WTC11 (cell line): ENCODE results near the gene MIPOL1. TPM values are rescaled to one million over a fixed set of nuclear protein-coding genes. Genes with fewer than 3 reads are reported as not detected.

Experiments
- AFF4 ChIP-seq: sonication (generic); formaldehyde crosslinking; IDR thresholded peaks from 2 replicates; pipeline ENCODE4 v1.8.1; 2023; ENCODE audit warnings: mild to moderate bottlenecking, missing genetic modification reagents, borderline replicate concordance
- ARID4B ChIP-seq: sonication (generic); formaldehyde crosslinking; IDR thresholded peaks from 2 replicates; pipeline ENCODE4 v1.8.0; 2023; ENCODE audit warnings: missing genetic modification reagents, mild to moderate bottlenecking, borderline replicate concordance
- CBFB ChIP-seq: sonication (generic); formaldehyde crosslinking; IDR thresholded peaks from 2 replicates; pipeline ENCODE4 v1.8.1; 2022; ENCODE audit warnings: mild to moderate bottlenecking, low read depth, missing genetic modification reagents
- EMX1 ChIP-seq: fragments of 250-450 bp; sonication (Bioruptor Pico); IDR thresholded peaks from 2 replicates; pipeline ENCODE4 v1.8.0; 2021; ENCODE audit warnings: mild to moderate bottlenecking
- MAX ChIP-seq: sonication (generic); formaldehyde crosslinking; IDR thresholded peaks from 2 replicates; pipeline ENCODE4 v1.8.0; 2022; ENCODE audit warnings: mild to moderate bottlenecking, missing genetic modification reagents
- PRDM15 ChIP-seq: sonication (generic); formaldehyde crosslinking; IDR thresholded peaks from 2 replicates; pipeline ENCODE4 v1.8.0; 2022; ENCODE audit warnings: missing genetic modification reagents
- RORB ChIP-seq: fragments of 250-450 bp; sonication (Bioruptor Pico); IDR thresholded peaks from 2 replicates; pipeline ENCODE4 v1.9.0; 2021; ENCODE audit warnings: mild to moderate bottlenecking
- USF1 ChIP-seq: sonication (generic); formaldehyde crosslinking; IDR thresholded peaks from 2 replicates; pipeline ENCODE4 v1.8.0; 2022; ENCODE audit warnings: mild to moderate bottlenecking, missing genetic modification reagents
- ZNF232 ChIP-seq: sonication (generic); formaldehyde crosslinking; IDR thresholded peaks from 2 replicates; pipeline ENCODE4 v1.8.0; 2022; ENCODE audit warnings: mild to moderate bottlenecking, missing genetic modification reagents
- ZNF263 ChIP-seq: sonication (generic); formaldehyde crosslinking; IDR thresholded peaks from 2 replicates; pipeline ENCODE4 v1.8.1; 2022; ENCODE audit warnings: low read depth, mild to moderate bottlenecking, moderate library complexity, missing genetic modification reagents
- ZNF281 ChIP-seq: sonication (generic); formaldehyde crosslinking; IDR thresholded peaks from 2 replicates; pipeline ENCODE4 v1.8.0; 2023; ENCODE audit warnings: mild to moderate bottlenecking, missing genetic modification reagents
- total RNA-seq: library from RNA; stranded (reverse); gene quantifications from 3 replicates; pipeline ENCODE4 v1.2.3, GENCODE V29; 2021

The MIPOL1 gene
- total RNA-seq, 1 experiment from 2014 or later, result 13.1 TPM

GRCh38 chr14:37330910-37331309 is 133.2 kb downstream of the MIPOL1 start (continued):
- no peak for TF ChIP-seq ZNF281
- no peak for TF ChIP-seq PRDM15 (CRISPR knock-in tag)
- no peak for TF ChIP-seq ZNF263 (CRISPR knock-in tag)
- no peak for TF ChIP-seq ZNF232 (CRISPR knock-in tag)
- TF ChIP-seq AFF4 (CRISPR knock-in tag), result no peak
- TF ChIP-seq RORB, result no peak
- no peak for TF ChIP-seq CBFB (CRISPR knock-in tag)
- TF ChIP-seq MAX (CRISPR knock-in tag), result no peak
- TF ChIP-seq USF1, result no peak
- TF ChIP-seq EMX1, result no peak
- no peak for TF ChIP-seq ARID4B
- TF ChIP-seq, all 79 proteins: peak for 0
